Frontal cortex (tissue), 4 donors: Measurements from ENCODE around the gene MED15. TPM values are rescaled to one million over a fixed set of nuclear protein-coding genes. Genes with fewer than 3 reads are reported as not detected.

Experiments
- DNase-seq, 2 donors: peaks; one replicate each; pipeline ENCODE4 v3.0.0; 2012; ENCODE audit warnings: low spot score in 2 of 2
- FAIRE-seq: peaks from 2 replicates; lab custom pipeline; 2012; peaks lifted over from hg19 to GRCh38; lab: Jason Lieb, UNC
- total RNA-seq: library from RNA; depleted of rRNA; stranded (reverse); fragments of >200 nt; gene quantifications from one replicate; pipeline ENCODE4 v1.2.3, GENCODE V29; 2014
- donor health status: control.
- donor health status: control.
- donor health status: control.

MED15 gene
- total RNA-seq, 1 donor from 2014 or later = 13.0 TPM

GRCh38 chr22:20565079-20565734 is 57.8 kb downstream of the MED15 start:
- no peak for DNase-seq
- no peak for FAIRE-seq

- DNase-seq (no peak), FAIRE-seq (no peak)
Measured at GRCh38 chr22:20565761-20566160, 58.4 kb downstream of the MED15 start.

- DNase-seq (no peak), FAIRE-seq (no peak)
Measured at GRCh38 chr22:20566420-20567260, 59.2 kb downstream of the MED15 start.

- no peak for DNase-seq
Measured at GRCh38 chr22:20567371-20567847, 60.0 kb downstream of the MED15 start.

GRCh38 chr22:20567993-20568417 is 60.6 kb downstream of the MED15 start:
- FAIRE-seq = no peak
- no peak for DNase-seq

More at GRCh38 chr22:20567371-20567847, 60.0 kb downstream of the MED15 start:
- FAIRE-seq = no peak

GRCh38 chr22:20568502-20569058 is 61.2 kb downstream of the MED15 start:
- no peak for DNase-seq
- FAIRE-seq = no peak

- DNase-seq (peak in 1 of 2 donors; percentile 63), FAIRE-seq (no peak)
Measured at GRCh38 chr22:20569059-20570058, 61.9 kb downstream of the MED15 start.

- DNase-seq (no peak), FAIRE-seq (no peak)
Measured at GRCh38 chr22:20571078-20571503, 63.7 kb downstream of the MED15 start.

GRCh38 chr22:20571531-20572007 is 64.2 kb downstream of the MED15 start:
- FAIRE-seq (no peak), DNase-seq (no peak)

GRCh38 chr22:20572132-20572802 is 64.9 kb downstream of the MED15 start:
- FAIRE-seq = no peak

GRCh38 chr22:20573176-20573832 is 65.9 kb downstream of the MED15 start:
- FAIRE-seq (no peak), DNase-seq (no peak)

More at GRCh38 chr22:20572132-20572802, 64.9 kb downstream of the MED15 start:
- no peak for DNase-seq

- DNase-seq = no peak
Measured at GRCh38 chr22:20573833-20574615, 66.6 kb downstream of the MED15 start.

GRCh38 chr22:20574920-20575353 is 67.5 kb downstream of the MED15 start:
- no peak for FAIRE-seq
- DNase-seq = no peak

More at GRCh38 chr22:20573833-20574615, 66.6 kb downstream of the MED15 start:
- no peak for FAIRE-seq

GRCh38 chr22:20575724-20576444 is 68.5 kb downstream of the MED15 start:
- FAIRE-seq (no peak), DNase-seq (no peak)

- DNase-seq (peak in 1 of 2 donors; percentile 31), FAIRE-seq (no peak)
Measured at GRCh38 chr22:20576445-20576816, 69.0 kb downstream of the MED15 start.

GRCh38 chr22:20577045-20577444 is 69.6 kb downstream of the MED15 start:
- DNase-seq = no peak
- FAIRE-seq = no peak

GRCh38 chr22:20577549-20577975 is 70.2 kb downstream of the MED15 start:
- FAIRE-seq = no peak
- no peak for DNase-seq
